ENCODE measurements around the gene MINDY2. TPM values are rescaled to one million over a fixed set of nuclear protein-coding genes. Genes with fewer than 3 reads are reported as not detected.
A peak's percentile ranks its signal among the peaks of the same experiment; 100 is the strongest.
"Not testable (repeated sequence)": the region's sequence is repeated elsewhere in the genome, so short reads cannot be mapped to it uniquely, and the experiment has no call there.

Gene MINDY2
- total RNA-seq, 1 donor from 2014 or later, result 37.2 TPM

DNA sequence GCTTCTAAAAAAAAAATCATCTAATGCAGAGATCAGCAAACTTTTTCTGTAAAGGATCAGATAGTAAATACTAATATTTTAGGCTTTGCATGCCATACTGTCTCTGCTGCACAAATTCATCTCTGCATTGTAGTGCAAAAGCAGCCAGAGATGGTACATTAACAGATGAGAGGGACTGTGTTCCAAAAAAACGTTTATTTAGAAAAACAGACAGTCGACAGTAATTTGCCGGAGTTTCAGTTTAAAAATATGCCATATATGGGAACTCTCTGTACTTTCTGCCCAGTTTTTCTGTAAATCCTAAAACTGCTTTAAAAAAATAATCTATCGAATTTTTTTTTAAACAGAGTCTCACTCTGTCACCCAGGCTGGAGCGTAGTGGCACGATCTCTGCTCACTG, 14.3 kb downstream of the MINDY2 start:
- ATAC-seq (no peak), DNase-seq (no peak)
- intact Hi-C loops (cut with micrococcal nuclease), result no loop called here

GRCh38 chr15:58788056-58788710, 17.1 kb downstream of the MINDY2 start:
- ATAC-seq, result no peak
- no peak for DNase-seq
- intact Hi-C loops (cut with micrococcal nuclease), result no loop called here

DNA sequence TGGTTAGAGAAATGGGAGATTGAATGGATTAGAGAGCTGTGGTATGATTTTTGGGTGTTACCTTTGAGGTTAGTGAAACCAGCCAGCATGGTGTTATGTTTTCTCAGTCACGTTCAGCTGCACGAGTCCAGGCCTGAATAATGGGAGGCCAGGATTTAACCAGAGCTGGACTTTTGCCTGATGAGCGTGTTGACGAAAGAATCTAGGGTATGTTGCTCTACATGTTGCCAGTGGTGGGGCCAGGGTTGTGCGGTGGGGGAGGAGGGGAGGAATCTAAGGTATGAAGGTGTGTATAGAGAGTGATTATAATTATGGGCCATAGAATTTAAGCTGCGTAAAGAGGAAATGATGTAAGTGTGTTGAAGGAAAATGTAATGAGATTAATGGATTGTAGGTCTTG, 22.8 kb downstream of the MINDY2 start:
- peak; percentile 54 for ATAC-seq
- intact Hi-C loops (cut with micrococcal nuclease), result no loop called here
- DNase-seq, result no peak

- DNase-seq (no peak), ATAC-seq (peak; percentile 15)
- intact Hi-C loops (cut with micrococcal nuclease), result no loop called here
These were observed 24.7 kb downstream of the MINDY2 start for GRCh38 chr15:58795825-58796224.

DNA sequence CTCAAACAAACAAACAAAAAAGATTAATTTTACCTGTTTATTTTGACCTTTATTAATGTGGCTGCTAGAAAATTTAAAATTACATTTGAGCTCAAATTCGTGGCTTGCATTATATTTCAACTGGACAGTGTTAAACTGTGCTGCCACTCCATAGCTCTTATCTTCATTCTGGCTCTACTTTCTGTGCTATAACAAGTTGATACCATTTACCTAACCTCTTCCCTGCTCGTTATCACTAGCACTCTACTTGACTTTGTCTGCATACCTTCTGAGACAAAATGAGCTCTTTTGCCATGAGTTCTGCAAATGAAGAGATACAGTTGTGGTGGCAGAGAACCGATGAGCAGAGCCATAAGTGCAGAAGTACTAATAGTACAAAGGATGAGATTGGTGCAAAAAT, 26.4 kb downstream of the MINDY2 start:
- intact Hi-C loops (cut with micrococcal nuclease), result no loop called here
- ATAC-seq (peak; percentile 66), DNase-seq (no peak)

GRCh38 chr15:58805095-58805494, 34.0 kb downstream of the MINDY2 start:
- intact Hi-C loops (cut with micrococcal nuclease), result no loop called here
- DNase-seq (no peak), ATAC-seq (no peak)

- ATAC-seq; intact Hi-C loops (cut with micrococcal nuclease); DNase-seq: not testable (repeated sequence)
These were observed 52.2 kb downstream of the MINDY2 start for GRCh38 chr15:58823267-58823666.

- ATAC-seq, result no peak
- no peak for DNase-seq
- intact Hi-C loops (cut with micrococcal nuclease), result no loop called here
These were observed 59.5 kb downstream of the MINDY2 start for GRCh38 chr15:58830556-58830955.

- intact Hi-C loops (cut with micrococcal nuclease), result not testable (repeated sequence)
These were observed 62.8 kb downstream of the MINDY2 start for GRCh38 chr15:58833681-58834426.

DNA sequence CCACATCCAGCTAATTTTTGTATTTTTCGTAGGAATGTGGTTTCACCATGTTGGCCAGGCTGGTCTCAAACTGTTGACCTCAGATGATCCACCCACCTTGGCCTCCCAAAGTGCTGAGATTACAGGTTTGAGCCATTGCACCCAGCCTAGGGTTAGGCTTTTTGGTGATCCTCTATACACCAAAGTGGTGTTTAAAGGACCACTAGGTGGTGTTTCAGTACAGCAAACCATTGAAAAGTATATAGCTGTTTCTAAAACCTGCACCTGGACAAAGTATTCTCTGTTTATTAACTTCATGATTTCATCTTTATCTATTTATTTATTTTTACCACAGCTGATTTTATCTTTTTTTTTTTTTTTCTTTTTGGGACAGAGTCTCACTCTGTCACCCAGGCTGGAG, 68.4 kb downstream of the MINDY2 start:
- ATAC-seq (no peak), DNase-seq (no peak)
- intact Hi-C loops (cut with micrococcal nuclease), result no loop called here

More at GRCh38 chr15:58833681-58834426, 62.8 kb downstream of the MINDY2 start:
- not testable (repeated sequence) for DNase-seq, ATAC-seq

- intact Hi-C loops (cut with micrococcal nuclease), result no loop called here
- DNase-seq, result no peak
- no peak for ATAC-seq
These were observed 68.9 kb downstream of the MINDY2 start for GRCh38 chr15:58840048-58840447.

GRCh38 chr15:58842713-58843396, 71.8 kb downstream of the MINDY2 start:
- intact Hi-C loops (cut with micrococcal nuclease), result no loop called here

DNA sequence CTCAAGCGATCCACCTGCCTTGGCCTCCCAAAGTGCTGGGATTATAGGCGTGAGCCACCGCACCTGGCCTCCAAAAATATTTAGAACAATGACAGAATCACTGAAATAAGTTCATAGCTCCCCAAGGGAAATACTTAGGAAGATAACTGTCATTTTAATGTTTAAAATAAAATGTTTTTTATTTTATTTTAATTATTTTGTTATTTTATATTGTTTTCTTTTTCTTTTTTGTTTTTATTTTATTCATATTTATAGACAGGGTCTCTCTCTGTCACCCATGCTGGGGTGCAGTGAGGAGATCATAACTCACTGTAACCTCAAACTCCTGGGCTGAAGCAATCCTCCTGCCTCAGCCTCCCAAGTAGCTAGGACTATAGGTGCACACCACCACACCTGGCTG, 80.1 kb downstream of the MINDY2 start:
- ATAC-seq; DNase-seq; intact Hi-C loops (cut with micrococcal nuclease): not testable (repeated sequence)

More at GRCh38 chr15:58842713-58843396, 71.8 kb downstream of the MINDY2 start:
- no peak for ATAC-seq
- DNase-seq, result no peak

GRCh38 chr15:58852347-58852746, 81.2 kb downstream of the MINDY2 start:
- intact Hi-C loops (cut with micrococcal nuclease), result no loop called here
- ATAC-seq (no peak), DNase-seq (no peak)

DNA sequence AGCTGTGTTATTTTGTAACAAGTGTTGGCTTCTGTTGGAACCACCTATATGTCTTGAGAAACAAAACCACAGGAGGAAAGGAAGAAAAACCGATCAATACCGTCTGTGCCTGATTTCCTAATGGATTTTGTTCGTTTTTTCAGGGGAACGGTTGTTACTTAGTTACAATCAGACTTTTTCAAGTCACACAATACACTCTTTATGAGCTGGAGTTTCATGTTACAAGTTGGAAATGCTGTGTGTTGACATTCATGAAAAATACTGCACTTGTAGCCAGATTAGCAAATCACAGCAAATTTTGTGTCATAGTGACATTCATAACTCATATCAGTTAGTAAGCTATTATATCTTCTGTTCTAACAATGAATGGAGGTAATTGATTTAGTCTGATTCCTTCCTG, 83.5 kb downstream of the MINDY2 start:
- DNase-seq, result no peak
- ATAC-seq, result no peak
- intact Hi-C loops (cut with micrococcal nuclease), result no loop called here

GRCh38 chr15:58856086-58856485, 85.0 kb downstream of the MINDY2 start:
- intact Hi-C loops (cut with micrococcal nuclease), result no loop called here
- no peak for ATAC-seq
- DNase-seq, result no peak

- intact Hi-C loops (cut with micrococcal nuclease); ATAC-seq; DNase-seq: not testable (repeated sequence)
These were observed 85.5 kb downstream of the MINDY2 start for GRCh38 chr15:58856621-58857020.

DNA sequence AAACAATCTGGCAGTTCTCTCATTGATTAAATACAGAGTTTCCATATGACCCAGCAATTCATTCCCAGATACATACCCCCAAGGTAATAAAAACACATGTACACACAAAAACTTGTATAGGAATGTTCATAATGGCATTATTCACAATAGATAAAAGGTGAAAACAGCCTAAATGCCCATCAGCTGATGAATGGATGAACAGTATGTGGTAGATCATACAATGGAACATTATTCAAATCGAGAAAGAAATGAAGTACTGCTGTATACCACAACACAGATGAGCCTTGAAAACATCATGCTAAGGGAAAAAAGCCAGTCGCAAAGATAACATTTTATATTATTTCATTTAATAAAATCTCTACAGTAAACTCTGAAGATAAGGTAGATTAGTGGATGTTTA, 91.2 kb downstream of the MINDY2 start:
- ATAC-seq, result no peak
- intact Hi-C loops (cut with micrococcal nuclease), result no loop called here
- no peak for DNase-seq

DNA sequence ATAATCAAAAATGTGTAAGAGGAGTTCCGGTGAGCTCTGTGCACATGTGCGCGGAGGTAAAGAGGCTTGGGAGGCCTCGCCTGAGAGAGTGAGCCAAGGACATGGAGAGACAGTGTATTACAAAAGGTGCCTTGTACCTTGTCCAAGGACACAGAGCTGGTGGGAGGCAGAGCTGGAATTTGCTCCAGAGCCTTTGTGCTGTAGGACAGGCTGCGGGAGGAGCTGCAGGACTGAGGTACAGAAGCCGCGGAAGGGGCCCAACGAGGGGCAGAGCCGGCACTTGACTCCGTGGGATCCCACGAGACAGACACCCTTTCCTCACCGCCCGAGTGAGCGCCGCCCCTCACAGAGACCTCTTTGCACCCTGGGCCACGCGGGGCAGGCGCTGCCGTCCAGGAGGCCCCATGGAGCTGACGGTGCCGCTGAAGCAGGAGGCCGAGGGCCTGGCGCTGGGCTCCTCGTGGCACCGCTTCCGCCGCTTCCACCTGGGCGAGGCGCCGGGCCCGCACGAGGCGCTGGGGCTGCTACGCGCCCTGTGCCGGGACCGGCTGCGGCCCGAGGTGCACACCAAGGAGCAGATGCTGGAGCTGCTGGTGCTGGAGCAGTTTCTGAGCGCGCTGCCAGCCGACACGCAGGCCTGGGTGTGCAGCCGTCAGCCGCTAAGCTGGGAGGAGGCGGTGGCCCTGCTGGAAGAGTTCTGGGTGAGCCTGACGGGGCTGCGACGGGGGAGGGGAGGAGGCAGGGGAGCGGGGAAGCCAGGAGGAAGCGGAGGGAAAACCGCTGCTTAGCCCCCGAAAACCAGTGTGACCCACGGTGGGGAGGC, 93.7 kb downstream of the MINDY2 start:
- DNase-seq, result peak; percentile 60
- intact Hi-C loops (cut with micrococcal nuclease), result no loop called here
- peak; percentile 82 for ATAC-seq
